HFFc6 (cell line): Measurements from ENCODE around the gene TMUB1. TPM values are rescaled to one million over a fixed set of nuclear protein-coding genes. Genes with fewer than 3 reads are reported as not detected.

Experiments
- DNase-seq: peaks from one replicate; pipeline ENCODE4 v3.0.0-alpha.2; 2018
- H3K27ac Mint-ChIP-seq: 2 replicates; pipeline ENCODE4 v1.8.0; 2020; ENCODE audit warnings: mild to moderate bottlenecking, mixed read lengths
- H3K27me3 Mint-ChIP-seq: 2 replicates; pipeline ENCODE4 v1.8.0; 2021; ENCODE audit warnings: mild to moderate bottlenecking, moderate library complexity, mixed read lengths; ENCODE audit not compliant: insufficient read depth
- H3K36me3 Mint-ChIP-seq: 2 replicates; pipeline ENCODE4 v1.8.0; 2021; ENCODE audit warnings: low read depth, mixed read lengths
- H3K4me1 Mint-ChIP-seq: 2 replicates; pipeline ENCODE4 v1.8.0; 2020; ENCODE audit warnings: low read depth, mixed read lengths
- H3K4me3 Mint-ChIP-seq: 2 replicates; pipeline ENCODE4 v1.8.0; 2020; ENCODE audit warnings: mild to moderate bottlenecking, moderate library complexity, mixed read lengths
- H3K9me3 Mint-ChIP-seq: 2 replicates; pipeline ENCODE4 v1.8.0; 2020; ENCODE audit warnings: mild to moderate bottlenecking, mixed read lengths
- total RNA-seq, 6 experiments: library from RNA; stranded (reverse); fragmentation: NEBNext Ultra II Directional; extraction: Animal tissue kit (Norgen Biotek cat#: 25700); gene quantifications; 2 replicates in 1 of 6; 3 replicates in 5 of 6; pipeline ENCODE4 v1.2.3, GENCODE V29; 2021
- TF ChIP-seq, protein P1 (sequence below): fragments of 200-600 bp; sonication (generic); IDR thresholded peaks from 2 replicates; pipeline ENCODE4 v1.5.0; 2021; ENCODE audit warnings: antibody characterized with exemption, mild to moderate bottlenecking

The TMUB1 gene
- total RNA-seq, 6 experiments from 2014 or later = 44.0 to 57.8 (median 51.9) TPM

GRCh38 chr7:151125846-151126481 lies 42.7 kb upstream of the TMUB1 start:
- no peak for DNase-seq
- H3K27me3 Mint-ChIP-seq = peaks cover 5% of the 10 kb centered on the region; the same call in 1 of the 2 replicates

DNA sequence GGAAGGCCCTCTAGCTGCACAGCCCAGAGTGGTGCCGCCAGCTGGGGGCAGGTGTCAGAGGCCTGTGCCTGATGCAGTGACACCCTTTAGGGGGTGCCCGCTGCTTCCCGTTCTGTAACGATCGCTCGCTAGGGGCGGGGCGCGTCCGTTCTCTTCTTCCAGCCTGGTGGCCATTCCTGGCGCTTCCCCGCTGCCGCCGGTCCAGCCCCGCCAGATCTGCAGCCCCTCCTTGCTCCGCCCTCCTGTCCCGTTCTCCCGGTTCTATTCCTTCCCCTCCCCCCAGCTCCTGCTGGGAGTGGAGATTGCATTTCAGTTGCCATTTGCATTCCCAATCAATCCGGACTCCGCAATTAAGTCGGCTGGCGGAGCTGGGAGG lies 42.2 kb upstream of the TMUB1 start:
- TF ChIP-seq, protein P1, sequence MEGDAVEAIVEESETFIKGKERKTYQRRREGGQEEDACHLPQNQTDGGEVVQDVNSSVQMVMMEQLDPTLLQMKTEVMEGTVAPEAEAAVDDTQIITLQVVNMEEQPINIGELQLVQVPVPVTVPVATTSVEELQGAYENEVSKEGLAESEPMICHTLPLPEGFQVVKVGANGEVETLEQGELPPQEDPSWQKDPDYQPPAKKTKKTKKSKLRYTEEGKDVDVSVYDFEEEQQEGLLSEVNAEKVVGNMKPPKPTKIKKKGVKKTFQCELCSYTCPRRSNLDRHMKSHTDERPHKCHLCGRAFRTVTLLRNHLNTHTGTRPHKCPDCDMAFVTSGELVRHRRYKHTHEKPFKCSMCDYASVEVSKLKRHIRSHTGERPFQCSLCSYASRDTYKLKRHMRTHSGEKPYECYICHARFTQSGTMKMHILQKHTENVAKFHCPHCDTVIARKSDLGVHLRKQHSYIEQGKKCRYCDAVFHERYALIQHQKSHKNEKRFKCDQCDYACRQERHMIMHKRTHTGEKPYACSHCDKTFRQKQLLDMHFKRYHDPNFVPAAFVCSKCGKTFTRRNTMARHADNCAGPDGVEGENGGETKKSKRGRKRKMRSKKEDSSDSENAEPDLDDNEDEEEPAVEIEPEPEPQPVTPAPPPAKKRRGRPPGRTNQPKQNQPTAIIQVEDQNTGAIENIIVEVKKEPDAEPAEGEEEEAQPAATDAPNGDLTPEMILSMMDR = peak; percentile 46
- Mint-ChIP-seq H3K27ac (no peak overlapping the region), H3K27me3 (peaks cover 5% of the 10 kb centered on the region; the same call in 1 of the 2 replicates), H3K9me3 (no peaks in the 10 kb centered on the region), H3K4me1 (peaks cover 5% of the 10 kb centered on the region; the same call in 1 of the 2 replicates), H3K36me3 (peaks cover 23% of the 10 kb centered on the region; the same call in 1 of the 2 replicates), H3K4me3 (peak overlapping the region; percentile 82)
- no peak for DNase-seq

More at GRCh38 chr7:151125846-151126481, 42.7 kb upstream of the TMUB1 start:
- Mint-ChIP-seq H3K9me3 (no peaks in the 10 kb centered on the region), H3K36me3 (peaks cover 18% of the 10 kb centered on the region; the same call in 1 of the 2 replicates), H3K4me3 (peak overlapping the region; percentile 82), H3K27ac (no peak overlapping the region), H3K4me1 (peaks cover 5% of the 10 kb centered on the region; the same call in 1 of the 2 replicates)
- TF ChIP-seq, protein P1 = no peak

GRCh38 chr7:151124899-151125399 lies 41.7 kb upstream of the TMUB1 start:
- Mint-ChIP-seq H3K4me3 (no peak overlapping the region; the same call in 1 of the 2 replicates), H3K27ac (no peak overlapping the region), H3K36me3 (peaks cover 24% of the 10 kb centered on the region; the same call in 1 of the 2 replicates), H3K27me3 (peaks cover 5% of the 10 kb centered on the region), H3K9me3 (no peaks in the 10 kb centered on the region), H3K4me1 (peaks cover 5% of the 10 kb centered on the region; the same call in 1 of the 2 replicates)
- TF ChIP-seq, protein P1 = no peak
- DNase-seq = no peak

- no peak overlapping the region for H3K27ac Mint-ChIP-seq
- peaks cover 5% of the 10 kb centered on the region for H3K27me3 Mint-ChIP-seq
- H3K9me3 Mint-ChIP-seq = no peaks in the 10 kb centered on the region
- peaks cover 24% of the 10 kb centered on the region; the same call in 1 of the 2 replicates for H3K36me3 Mint-ChIP-seq
- peaks cover 5% of the 10 kb centered on the region; the same call in 1 of the 2 replicates for H3K4me1 Mint-ChIP-seq
- H3K4me3 Mint-ChIP-seq = no peak overlapping the region; the same call in 1 of the 2 replicates
- DNase-seq = no peak
- TF ChIP-seq, protein P1 = no peak
These were observed 41.2 kb upstream of the TMUB1 start for GRCh38 chr7:151124481-151124880.

- TF ChIP-seq, protein P1 = peak; percentile 98
- Mint-ChIP-seq H3K4me1 (peaks cover 5% of the 10 kb centered on the region; the same call in 1 of the 2 replicates), H3K27ac (peak overlapping the region; percentile 36; the same call in 1 of the 2 replicates), H3K9me3 (no peaks in the 10 kb centered on the region), H3K4me3 (no peak overlapping the region), H3K27me3 (peaks cover 5% of the 10 kb centered on the region), H3K36me3 (peaks cover 24% of the 10 kb centered on the region; the same call in 1 of the 2 replicates)
- peak; percentile 80 for DNase-seq
These were observed 40.6 kb upstream of the TMUB1 start for GRCh38 chr7:151123822-151124464.
